BLaER1 (cell line): Measurements from ENCODE around the gene ZFYVE9.

Experiments
- H3K27ac ChIP-seq: shearing (Covaris generic); formaldehyde crosslinking; 2 replicates; pipeline ENCODE4 v1.8.1; 2022
- H3K27me3 ChIP-seq: shearing (Covaris generic); formaldehyde crosslinking; 2 replicates; pipeline ENCODE4 v1.8.1; 2022
- H3K36me3 ChIP-seq: shearing (Covaris generic); formaldehyde crosslinking; 2 replicates; pipeline ENCODE4 v1.8.1; 2022
- H3K4me1 ChIP-seq: shearing (Covaris generic); formaldehyde crosslinking; 2 replicates; pipeline ENCODE4 v1.8.1; 2022
- H3K4me2 ChIP-seq: shearing (Covaris generic); formaldehyde crosslinking; 2 replicates; pipeline ENCODE4 v1.8.1; 2022
- H3K4me3 ChIP-seq: shearing (Covaris generic); formaldehyde crosslinking; 2 replicates; pipeline ENCODE4 v1.8.1; 2022
- H3K9ac ChIP-seq: shearing (Covaris generic); formaldehyde crosslinking; 2 replicates; pipeline ENCODE4 v1.8.1; 2022
- H3K9me3 ChIP-seq: shearing (Covaris generic); formaldehyde crosslinking; 2 replicates; pipeline ENCODE4 v1.8.1; 2022
- H4K20me1 ChIP-seq: shearing (Covaris generic); formaldehyde crosslinking; 2 replicates; pipeline ENCODE4 v1.8.1; 2022
- Cebpa-rat ChIP-seq: shearing (Covaris generic); IDR thresholded peaks from 2 replicates; pipeline ENCODE4 v1.8.1; 2022

The ZFYVE9 gene

GRCh38 chr1:52325786-52326185 is 183.9 kb downstream of the ZFYVE9 start:
- Histone ChIP-seq H3K9me3 (no peaks in the 10 kb centered on the region), H3K4me3 (no peak overlapping the region), H3K4me2 (no peak overlapping the region), H3K9ac (no peak overlapping the region), H4K20me1 (no peaks in the 10 kb centered on the region), H3K4me1 (no peaks in the 10 kb centered on the region), H3K27me3 (no peaks in the 10 kb centered on the region), H3K27ac (no peak overlapping the region), H3K36me3 (no peaks in the 10 kb centered on the region)
- no peak for TF ChIP-seq Cebpa-rat

- Histone ChIP-seq H3K27me3 (no peaks in the 10 kb centered on the region), H3K27ac (no peak overlapping the region), H3K4me2 (no peak overlapping the region), H3K9me3 (no peaks in the 10 kb centered on the region), H3K9ac (no peak overlapping the region), H3K36me3 (0 out of 2 replicates have a peak, but pooled peaks cover 9% of the 10 kb centered on the region), H4K20me1 (no peaks in the 10 kb centered on the region), H3K4me1 (no peaks in the 10 kb centered on the region), H3K4me3 (no peak overlapping the region)
- TF ChIP-seq Cebpa-rat = no peak
These were observed 186.7 kb downstream of the ZFYVE9 start for GRCh38 chr1:52328615-52329014.

- TF ChIP-seq Cebpa-rat = no peak
- Histone ChIP-seq H3K4me1 (no peaks in the 10 kb centered on the region), H3K36me3 (peaks cover 25% of the 10 kb centered on the region; the same call in 1 of the 2 replicates), H3K4me3 (no peak overlapping the region), H3K9me3 (no peaks in the 10 kb centered on the region), H4K20me1 (no peaks in the 10 kb centered on the region), H3K4me2 (no peak overlapping the region), H3K27ac (no peak overlapping the region), H3K27me3 (no peaks in the 10 kb centered on the region), H3K9ac (no peak overlapping the region)
These were observed 190.5 kb downstream of the ZFYVE9 start for GRCh38 chr1:52332411-52332810.

- TF ChIP-seq Cebpa-rat = no peak
- H3K4me3 ChIP-seq = no peak overlapping the region
- H3K9me3 ChIP-seq = no peaks in the 10 kb centered on the region
- no peak overlapping the region for H3K4me2 ChIP-seq
- H4K20me1 ChIP-seq = no peaks in the 10 kb centered on the region
- no peak overlapping the region for H3K9ac ChIP-seq
- H3K27ac ChIP-seq = no peak overlapping the region
- H3K4me1 ChIP-seq = no peaks in the 10 kb centered on the region
- peaks cover 43% of the 10 kb centered on the region for H3K36me3 ChIP-seq
- no peaks in the 10 kb centered on the region for H3K27me3 ChIP-seq
These were observed 193.1 kb downstream of the ZFYVE9 start for GRCh38 chr1:52334906-52335528.

- Histone ChIP-seq H3K4me1 (no peaks in the 10 kb centered on the region), H3K36me3 (peaks cover 54% of the 10 kb centered on the region), H3K4me2 (no peak overlapping the region), H3K9me3 (no peaks in the 10 kb centered on the region), H3K4me3 (no peak overlapping the region), H4K20me1 (no peaks in the 10 kb centered on the region), H3K27me3 (no peaks in the 10 kb centered on the region), H3K27ac (no peak overlapping the region), H3K9ac (no peak overlapping the region)
- TF ChIP-seq Cebpa-rat = no peak
These were observed 195.6 kb downstream of the ZFYVE9 start for GRCh38 chr1:52337439-52337838.

- no peak overlapping the region for H3K4me2 ChIP-seq
- no peaks in the 10 kb centered on the region for H3K9me3 ChIP-seq
- H4K20me1 ChIP-seq = no peaks in the 10 kb centered on the region
- H3K36me3 ChIP-seq = peaks cover 48% of the 10 kb centered on the region
- H3K4me1 ChIP-seq = no peaks in the 10 kb centered on the region
- no peak overlapping the region for H3K4me3 ChIP-seq
- no peaks in the 10 kb centered on the region for H3K27me3 ChIP-seq
- no peak overlapping the region for H3K9ac ChIP-seq
- TF ChIP-seq Cebpa-rat = no peak
- no peak overlapping the region for H3K27ac ChIP-seq
These were observed 199.9 kb downstream of the ZFYVE9 start for GRCh38 chr1:52341655-52342260.

- H3K9ac ChIP-seq = no peak overlapping the region
- no peaks in the 10 kb centered on the region for H3K9me3 ChIP-seq
- H3K4me2 ChIP-seq = no peak overlapping the region
- H3K4me1 ChIP-seq = peaks cover 5% of the 10 kb centered on the region
- H3K36me3 ChIP-seq = peaks cover 38% of the 10 kb centered on the region
- H3K4me3 ChIP-seq = no peak overlapping the region
- no peak overlapping the region for H3K27ac ChIP-seq
- H4K20me1 ChIP-seq = no peaks in the 10 kb centered on the region
- H3K27me3 ChIP-seq = no peaks in the 10 kb centered on the region
- TF ChIP-seq Cebpa-rat = no peak
These were observed 202.1 kb downstream of the ZFYVE9 start for GRCh38 chr1:52343979-52344378.

- H3K4me3 ChIP-seq = no peak overlapping the region
- no peak overlapping the region for H3K27ac ChIP-seq
- H3K9ac ChIP-seq = no peak overlapping the region
- TF ChIP-seq Cebpa-rat = no peak
- H3K4me1 ChIP-seq = peaks cover 10% of the 10 kb centered on the region
- H3K4me2 ChIP-seq = no peak overlapping the region
- H3K36me3 ChIP-seq = peaks cover 31% of the 10 kb centered on the region
- H3K9me3 ChIP-seq = no peaks in the 10 kb centered on the region
- no peaks in the 10 kb centered on the region for H3K27me3 ChIP-seq
- no peaks in the 10 kb centered on the region for H4K20me1 ChIP-seq
These were observed 203.4 kb downstream of the ZFYVE9 start for GRCh38 chr1:52345252-52345651.

- no peak overlapping the region for H3K4me3 ChIP-seq
- H3K9ac ChIP-seq = no peak overlapping the region
- TF ChIP-seq Cebpa-rat = no peak
- H4K20me1 ChIP-seq = no peaks in the 10 kb centered on the region
- peaks cover 10% of the 10 kb centered on the region for H3K4me1 ChIP-seq
- no peaks in the 10 kb centered on the region for H3K9me3 ChIP-seq
- peaks cover 39% of the 10 kb centered on the region for H3K36me3 ChIP-seq
- no peak overlapping the region for H3K27ac ChIP-seq
- no peak overlapping the region for H3K4me2 ChIP-seq
- no peaks in the 10 kb centered on the region for H3K27me3 ChIP-seq
These were observed 204.8 kb downstream of the ZFYVE9 start for GRCh38 chr1:52346653-52347052.

GRCh38 chr1:52348704-52349300 is 206.9 kb downstream of the ZFYVE9 start:
- Histone ChIP-seq H3K27ac (peak overlapping the region; percentile 22; the same call in 1 of the 2 replicates), H3K27me3 (no peaks in the 10 kb centered on the region), H3K36me3 (peaks cover 52% of the 10 kb centered on the region), H4K20me1 (no peaks in the 10 kb centered on the region), H3K9ac (no peak overlapping the region), H3K4me3 (no peak overlapping the region), H3K9me3 (no peaks in the 10 kb centered on the region), H3K4me2 (peak overlapping the region; percentile 30; the same call in 1 of the 2 replicates), H3K4me1 (peaks cover 10% of the 10 kb centered on the region)
- TF ChIP-seq Cebpa-rat = no peak
